Thoracic aorta (tissue), 2 donors: Measurements from ENCODE around the gene MED4. TPM values are rescaled to one million over a fixed set of nuclear protein-coding genes. Genes with fewer than 3 reads are reported as not detected.

ENCODE experiments used
- ATAC-seq: fragments of 150-250 bp; one replicate; pipeline ENCODE4 v1.8.0; 2017; ENCODE audit warnings: low read depth; ENCODE audit not compliant: insufficient number of reproducible peaks, low FRiP score
- DNase-seq: peaks from one replicate; pipeline ENCODE4 v3.0.0-alpha.2; 2020; ENCODE audit warnings: low spot score
- H3K27ac ChIP-seq, 2 donors: fragments of 200-600 bp; sonication (generic); 1 replicate in 1 of 2; 2 replicates in 1 of 2; pipeline ENCODE4 v1.5.1; 2016; ENCODE audit warnings: mild to moderate bottlenecking in 2 of 2, moderate library complexity in 2 of 2
- H3K27me3 ChIP-seq: fragments of 200-600 bp; sonication (generic); replicated peaks from 2 replicates; pipeline ENCODE4 v1.6.0; 2016; ENCODE audit warnings: mild to moderate bottlenecking; ENCODE audit not compliant: insufficient read depth
- H3K36me3 ChIP-seq: fragments of 200-600 bp; sonication (generic); one replicate; pipeline ENCODE4 v1.5.1; 2016
- H3K4me1 ChIP-seq, 2 donors: fragments of 200-600 bp; sonication (generic); 1 replicate in 1 of 2; 2 replicates in 1 of 2; pipeline versions ENCODE4 v1.5.1 to v1.6.0; 2016; ENCODE audit warnings: low read depth in 2 of 2, mild to moderate bottlenecking in 1 of 2; ENCODE audit not compliant: control insufficient read depth in 1 of 2
- H3K4me3 ChIP-seq: fragments of 200-600 bp; sonication (generic); 2 replicates; pipeline ENCODE4 v1.5.1; 2016; ENCODE audit warnings: mild to moderate bottlenecking
- H3K9me3 ChIP-seq: fragments of 200-600 bp; sonication (generic); 2 replicates; pipeline ENCODE4 v1.5.1; 2016
- total RNA-seq, 2 donors: library from RNA; depleted of rRNA; stranded (reverse); fragments of >200 nt; gene quantifications; one replicate each; pipeline versions ENCODE4 v1.1.0 to v1.2.3, GENCODE V29; 2016
- TF ChIP-seq, protein P1 (sequence below): fragments of 200-600 bp; sonication (generic); IDR thresholded peaks from one replicate; pipeline ENCODE4 v1.5.1; 2019; ENCODE audit warnings: antibody characterized with exemption

The MED4 gene
- total RNA-seq, 2 donors from 2014 or later: 13.3 to 35.0 TPM

DNA sequence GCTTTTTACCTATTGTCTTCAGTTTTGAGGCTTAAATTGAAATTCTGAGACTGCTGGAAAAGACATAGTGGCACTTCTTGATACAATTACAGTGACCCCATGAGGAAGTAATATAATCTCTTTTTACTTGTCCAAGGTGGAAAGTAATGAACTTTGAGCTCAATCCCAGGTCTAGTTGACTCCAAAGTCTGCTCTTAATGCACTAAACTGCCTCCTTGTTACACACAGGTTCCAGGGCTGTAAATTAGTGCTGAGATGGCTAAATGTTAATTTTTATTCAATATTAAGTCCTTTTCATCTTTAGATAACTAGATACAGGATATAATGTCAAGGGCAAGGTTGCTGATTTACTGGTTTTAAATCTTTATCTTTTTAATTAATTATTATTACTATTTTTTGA is 54.9 kb downstream of the MED4 start:
- Histone ChIP-seq H3K9me3 (no peaks in the 10 kb centered on the region), H3K27ac (no peak overlapping the region), H3K36me3 (no peaks in the 10 kb centered on the region), H3K4me1 (peaks cover 11 to 20% of the 10 kb centered on the region in 2 donors), H3K27me3 (no peaks in the 10 kb centered on the region), H3K4me3 (no peak overlapping the region)
- TF ChIP-seq, protein P1, sequence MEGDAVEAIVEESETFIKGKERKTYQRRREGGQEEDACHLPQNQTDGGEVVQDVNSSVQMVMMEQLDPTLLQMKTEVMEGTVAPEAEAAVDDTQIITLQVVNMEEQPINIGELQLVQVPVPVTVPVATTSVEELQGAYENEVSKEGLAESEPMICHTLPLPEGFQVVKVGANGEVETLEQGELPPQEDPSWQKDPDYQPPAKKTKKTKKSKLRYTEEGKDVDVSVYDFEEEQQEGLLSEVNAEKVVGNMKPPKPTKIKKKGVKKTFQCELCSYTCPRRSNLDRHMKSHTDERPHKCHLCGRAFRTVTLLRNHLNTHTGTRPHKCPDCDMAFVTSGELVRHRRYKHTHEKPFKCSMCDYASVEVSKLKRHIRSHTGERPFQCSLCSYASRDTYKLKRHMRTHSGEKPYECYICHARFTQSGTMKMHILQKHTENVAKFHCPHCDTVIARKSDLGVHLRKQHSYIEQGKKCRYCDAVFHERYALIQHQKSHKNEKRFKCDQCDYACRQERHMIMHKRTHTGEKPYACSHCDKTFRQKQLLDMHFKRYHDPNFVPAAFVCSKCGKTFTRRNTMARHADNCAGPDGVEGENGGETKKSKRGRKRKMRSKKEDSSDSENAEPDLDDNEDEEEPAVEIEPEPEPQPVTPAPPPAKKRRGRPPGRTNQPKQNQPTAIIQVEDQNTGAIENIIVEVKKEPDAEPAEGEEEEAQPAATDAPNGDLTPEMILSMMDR: no peak
- no peak for DNase-seq
- ATAC-seq: no peak

DNA sequence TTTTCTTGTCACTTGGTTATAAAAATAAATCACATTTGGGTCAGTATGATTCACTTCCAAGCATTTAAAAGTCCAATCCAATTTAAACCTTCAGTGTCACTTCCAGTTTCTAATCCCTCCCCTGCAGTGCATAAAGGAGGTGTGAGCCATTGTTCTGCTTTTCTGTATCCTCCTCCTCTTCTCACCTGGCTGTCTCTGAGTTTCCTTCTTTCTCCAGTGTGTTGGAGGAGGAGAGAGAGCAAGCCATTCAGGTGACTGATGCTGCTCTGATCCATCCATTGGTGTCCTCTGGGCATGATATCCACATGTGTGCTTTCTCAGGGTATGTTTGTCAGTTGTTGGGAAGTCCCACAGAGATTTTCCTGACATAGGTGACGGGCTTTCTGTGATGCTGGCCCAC is 56.1 kb downstream of the MED4 start:
- H3K27me3 ChIP-seq: no peaks in the 10 kb centered on the region
- ATAC-seq (no peak), DNase-seq (no peak)
- no peak overlapping the region for H3K4me3 ChIP-seq
- no peaks in the 10 kb centered on the region for H3K36me3 ChIP-seq
- peak overlapping the region in 1 of 2 donors; percentile 88 for H3K27ac ChIP-seq
- H3K9me3 ChIP-seq: no peaks in the 10 kb centered on the region
- H3K4me1 ChIP-seq: peaks cover 9 to 20% of the 10 kb centered on the region in 2 donors
- TF ChIP-seq, protein P1: no peak

DNA sequence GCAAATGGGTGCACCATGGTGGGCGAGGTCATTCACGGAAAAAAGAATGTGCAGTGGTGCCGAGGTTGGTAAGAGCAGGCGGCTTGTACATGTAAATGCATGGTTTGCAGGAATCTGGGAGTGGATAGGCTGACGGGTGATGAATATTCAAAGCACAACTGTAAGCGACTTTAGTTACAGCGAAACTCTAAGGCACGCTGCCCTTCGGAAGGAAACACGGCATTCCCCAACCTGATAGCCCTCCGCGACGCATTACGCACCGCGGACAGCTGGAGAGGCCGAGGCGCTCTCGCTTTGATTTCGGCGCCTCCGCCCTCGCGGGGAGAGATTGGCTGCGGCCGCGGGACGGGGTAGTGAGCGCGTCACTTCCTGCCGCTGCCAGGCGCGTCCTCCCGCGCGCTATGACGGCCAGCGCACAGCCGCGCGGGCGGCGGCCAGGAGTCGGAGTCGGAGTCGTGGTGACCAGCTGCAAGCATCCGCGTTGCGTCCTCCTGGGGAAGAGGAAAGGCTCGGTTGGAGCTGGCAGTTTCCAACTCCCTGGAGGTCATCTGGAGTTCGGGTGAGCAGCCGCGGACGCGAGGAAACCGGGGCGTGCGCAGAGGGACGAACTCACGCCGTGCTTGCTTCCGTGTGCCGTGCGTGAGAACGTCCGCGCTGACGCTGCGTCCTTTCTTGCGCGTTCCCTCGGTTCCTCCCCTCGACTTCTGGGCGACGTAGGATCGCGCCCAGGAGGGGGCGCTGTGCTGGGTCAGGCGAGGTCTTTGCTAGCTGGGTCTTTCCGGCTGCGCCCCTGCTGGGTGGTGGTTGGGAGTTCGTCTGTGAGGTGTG is 57.3 kb downstream of the MED4 start, which contains the start of gene NUDT15:
Gene NUDT15 (plus strand): TSS at position 381 of the 828 bp plus-strand sequence. CDS start 21 bp downstream, at position 402.
- Histone ChIP-seq H3K27ac (peak within 1 kb of the TSS; percentile 88 to 94), H3K27me3 (no peaks in the 10 kb centered on the region), H3K9me3 (no peaks in the 10 kb centered on the region), H3K4me3 (peak within 1 kb of the TSS; percentile 83), H3K4me1 (peaks cover 5 to 20% of the 10 kb centered on the region in 2 donors), H3K36me3 (no peaks in the 10 kb centered on the region)
- TF ChIP-seq, protein P1: peak; percentile 97
- ATAC-seq: peak; percentile 95
- DNase-seq: peak; percentile 64

DNA sequence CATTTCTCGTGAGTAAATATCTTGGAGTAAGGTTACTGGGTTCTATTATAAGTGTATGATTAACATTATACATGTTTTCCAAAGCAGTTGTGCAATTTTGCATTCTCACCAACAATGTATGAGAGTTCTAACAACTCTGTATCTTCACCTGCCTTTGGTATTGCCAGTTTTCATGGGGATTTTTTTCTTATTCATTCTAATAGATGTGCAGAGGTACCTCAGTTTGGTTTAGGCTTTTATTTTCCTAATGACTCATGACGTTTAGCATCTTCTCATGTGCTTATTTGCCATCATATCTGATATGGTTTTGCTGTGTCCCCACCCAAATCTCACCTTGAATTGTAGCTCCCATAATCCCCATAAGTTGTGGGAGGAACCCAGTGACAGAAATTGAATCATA is 65.0 kb downstream of the MED4 start:
- H3K27me3 ChIP-seq: no peaks in the 10 kb centered on the region
- H3K9me3 ChIP-seq: no peaks in the 10 kb centered on the region
- TF ChIP-seq, protein P1: no peak
- H3K36me3 ChIP-seq: no peaks in the 10 kb centered on the region
- no peak overlapping the region for H3K4me3 ChIP-seq
- DNase-seq (no peak), ATAC-seq (no peak)
- no peak overlapping the region for H3K27ac ChIP-seq
- no peaks in the 10 kb centered on the region for H3K4me1 ChIP-seq

DNA sequence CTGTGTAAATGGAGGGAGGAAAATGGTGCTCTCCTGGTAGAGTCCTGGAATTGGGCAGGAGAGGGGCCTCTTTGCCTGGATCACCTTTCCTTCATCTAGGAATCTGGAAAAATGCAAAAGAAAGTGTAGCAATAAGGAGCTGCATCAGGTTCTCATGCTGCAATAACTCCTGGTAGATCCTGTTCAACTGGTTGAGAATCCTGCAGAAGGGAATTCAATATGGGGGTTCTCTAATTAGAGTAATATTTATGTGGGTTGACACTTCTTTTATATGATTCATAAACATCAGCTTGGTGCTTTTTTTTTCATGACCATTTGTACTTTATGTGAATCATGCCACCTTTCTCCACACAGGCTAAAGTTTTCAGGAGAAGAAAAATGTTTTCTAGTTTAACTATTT is 66.8 kb downstream of the MED4 start:
- H3K27me3 ChIP-seq: no peaks in the 10 kb centered on the region
- no peaks in the 10 kb centered on the region for H3K36me3 ChIP-seq
- TF ChIP-seq, protein P1: no peak

More for the DNA sequence above, 66.8 kb downstream of the MED4 start:
- DNase-seq (no peak), ATAC-seq (no peak)
- Histone ChIP-seq H3K4me1 (no peaks in the 10 kb centered on the region), H3K9me3 (no peaks in the 10 kb centered on the region), H3K27ac (no peak overlapping the region), H3K4me3 (no peak overlapping the region)

Other genes with a start within 250 kb of the MED4 start
- 10 to 100 TPM; 34.8 to 87.1 TPM for gene SUCLA2, start 93.8 kb downstream of the MED4 start, total RNA-seq
- 1 to 10 TPM; 8.8 to 9.7 TPM for gene NUDT15, start 57.4 kb downstream of the MED4 start, total RNA-seq
- gene ITM2B, start 138.1 kb upstream of the MED4 start, total RNA-seq: 100 to 1,000 TPM; 436 to 638 TPM
- gene RB1, start 208.6 kb upstream of the MED4 start, total RNA-seq: 10 to 100 TPM; 26.5 to 48.1 TPM